Esophagus muscularis mucosa (tissue), 4 donors: ENCODE measurements around the gene EFCAB11. TPM values are rescaled to one million over a fixed set of nuclear protein-coding genes. Genes with fewer than 3 reads are reported as not detected.

ENCODE experiments used
- DNase-seq: peaks from one replicate; pipeline ENCODE4 v3.0.0-alpha.2; 2017; ENCODE audit errors: extremely low spot score
- H3K27ac ChIP-seq, 4 donors: fragments of 200-600 bp; sonication (generic); replicated peaks in 1 of 4; 1 replicate in 3 of 4; 2 replicates in 1 of 4; pipeline ENCODE4 v1.5.1; 2016 to 2019; ENCODE audit warnings: mild to moderate bottlenecking in 1 of 4
- H3K27me3 ChIP-seq, 4 donors: fragments of 200-600 bp; sonication (generic); one replicate each; pipeline versions ENCODE4 v1.5.1 to v1.6.0; 2016 to 2019
- H3K36me3 ChIP-seq, 4 donors: fragments of 200-600 bp; sonication (generic); one replicate each; pipeline ENCODE4 v1.5.1; 2016 to 2019
- H3K4me1 ChIP-seq, 4 donors: fragments of 200-600 bp; sonication (generic); one replicate each; pipeline ENCODE4 v1.5.1; 2016 to 2019
- H3K4me3 ChIP-seq, 4 donors: fragments of 200-600 bp; sonication (generic); 1 replicate in 2 of 4; 2 replicates in 2 of 4; pipeline ENCODE4 v1.5.1; 2016 to 2019; ENCODE audit warnings: mild to moderate bottlenecking in 4 of 4, moderate library complexity in 1 of 4
- H3K9me3 ChIP-seq, 4 donors: fragments of 200-600 bp; sonication (generic); 1 replicate in 3 of 4; 2 replicates in 1 of 4; pipeline ENCODE4 v1.5.1; 2016 to 2019
- CTCF ChIP-seq, 3 experiments: fragments of 200-600 bp in 2 of 3; fragments of 450-650 bp in 1 of 3; sonication (generic) in 2 of 3; IDR thresholded peaks; one replicate each; pipeline ENCODE4 v1.5.1; 2017 to 2019; ENCODE audit warnings: antibody characterized with exemption in 3 of 3, mild to moderate bottlenecking in 2 of 3, moderate library complexity in 1 of 3
- EP300 ChIP-seq: sonication (generic); formaldehyde crosslinking; IDR thresholded peaks from one replicate; pipeline ENCODE4 v1.6.1; 2017; ENCODE audit warnings: antibody characterized with exemption
- POLR2A ChIP-seq: fragments of 450-650 bp; IDR thresholded peaks from one replicate; pipeline ENCODE4 v1.6.1; 2017; ENCODE audit warnings: antibody characterized with exemption, moderate library complexity, mild to moderate bottlenecking, low read depth
- POLR2AphosphoS5 ChIP-seq, 2 donors: sonication (generic); formaldehyde crosslinking; IDR thresholded peaks; one replicate each; pipeline ENCODE4 v1.6.1; 2017; ENCODE audit warnings: antibody characterized with exemption in 2 of 2
- WGBS: methylation state at CpG from one replicate; pipeline ENCODE4 v1.1.5; 2018; 5-methylcytosine and 5-hydroxymethylcytosine counted together
- intact Hi-C: fragments of 100-400 bp; cut with DNase I; formaldehyde crosslinking; loops from one replicate; pipeline ENCODE4 v1.15.1; 2023
- total RNA-seq, 4 donors: library from RNA; depleted of rRNA; stranded (reverse); fragments of >200 nt; gene quantifications; one replicate each; pipeline versions ENCODE4 v1.1.0 to v1.2.1, GENCODE V29; 2016

EFCAB11 gene
- total RNA-seq, 4 donors from 2014 or later, result 3.1 to 15.0 (median 6.1) TPM

- Histone ChIP-seq H3K4me1 (peaks cover 0 to 14% (median 5%) of the 10 kb centered on the region in 4 donors), H3K36me3 (no peaks in the 10 kb centered on the region), H3K27ac (no peak overlapping the region), H3K4me3 (no peak overlapping the region), H3K9me3 (no peaks in the 10 kb centered on the region), H3K27me3 (no peaks in the 10 kb centered on the region)
- WGBS, result 78% methylated on average over 7 of the region's 8 CpGs
- intact Hi-C loops, result no loop called here
- no peak for DNase-seq
- no peak for TF ChIP-seq POLR2AphosphoS5 (IDR thresholded peaks at IDR 0.05)
- no peak for TF ChIP-seq EP300
- no peak for TF ChIP-seq CTCF (IDR thresholded peaks at IDR 0.05)
- TF ChIP-seq POLR2A, result no peak
Observed at GRCh38 chr14:89853936-89854693, 100.4 kb downstream of the EFCAB11 start.

DNA sequence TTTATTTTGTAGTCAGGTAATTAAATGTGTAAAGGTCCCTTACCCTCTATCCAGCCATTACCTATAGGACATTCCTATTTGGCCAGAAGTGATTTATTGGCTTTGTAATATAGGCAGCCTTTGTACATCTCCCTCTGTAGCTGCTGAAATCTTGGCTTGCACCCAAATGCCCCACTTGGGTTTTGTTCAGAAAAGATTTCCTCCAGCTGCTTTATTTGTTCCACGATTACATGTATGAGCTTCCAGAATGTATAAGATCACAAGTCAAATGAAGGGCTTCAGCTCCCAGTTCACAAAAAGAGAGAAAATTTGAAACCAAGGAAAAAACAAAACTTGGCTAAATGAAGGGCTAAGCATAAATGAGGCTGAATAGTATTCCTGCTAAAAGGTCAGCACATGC lies 103.4 kb downstream of the EFCAB11 start:
- Histone ChIP-seq H3K4me3 (no peak overlapping the region), H3K27me3 (no peaks in the 10 kb centered on the region), H3K9me3 (no peaks in the 10 kb centered on the region), H3K27ac (no peak overlapping the region), H3K36me3 (no peaks in the 10 kb centered on the region), H3K4me1 (peaks cover 0 to 12% (median 4%) of the 10 kb centered on the region in 4 donors)
- no peak for TF ChIP-seq POLR2AphosphoS5 (IDR thresholded peaks at IDR 0.05)
- TF ChIP-seq CTCF (IDR thresholded peaks at IDR 0.05), result no peak
- no peak for TF ChIP-seq POLR2A
- TF ChIP-seq EP300, result no peak
- peak; percentile 12 for DNase-seq
- 38% methylated on average over 1 of the region's 1 CpG for WGBS
- intact Hi-C loops, result no loop called here

DNA sequence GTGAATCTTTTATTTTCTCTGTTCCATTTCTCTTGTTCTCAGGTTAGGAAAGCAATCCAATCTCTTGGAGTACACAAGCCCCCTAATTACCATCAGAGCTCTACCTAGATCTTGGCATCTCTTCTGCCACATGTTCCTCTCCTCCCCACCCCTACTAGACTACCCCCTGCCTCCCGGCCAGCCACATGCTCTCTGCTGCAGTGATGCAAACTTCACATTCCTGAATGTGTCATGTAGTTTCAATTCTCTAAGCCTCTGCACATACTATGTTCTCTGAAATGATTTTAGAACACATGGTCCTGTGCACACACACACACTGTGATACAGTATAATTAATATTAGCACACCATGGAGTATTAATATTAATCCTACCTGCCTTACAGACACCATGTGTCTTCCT lies 104.6 kb downstream of the EFCAB11 start:
- intact Hi-C loops, result loop anchor here (5.0 kb wide), 1 partner anchor 823 kb away; no protein-coding TSS in a partner anchor
- H3K4me1 ChIP-seq, result peaks cover 0 to 7% (median 6%) of the 10 kb centered on the region in 4 donors
- H3K9me3 ChIP-seq, result no peaks in the 10 kb centered on the region
- WGBS, result 86% methylated on average over 1 of the region's 1 CpG
- H3K4me3 ChIP-seq, result no peak overlapping the region
- no peak for DNase-seq
- H3K36me3 ChIP-seq, result no peaks in the 10 kb centered on the region
- no peaks in the 10 kb centered on the region for H3K27me3 ChIP-seq
- no peak overlapping the region for H3K27ac ChIP-seq
- no peak for TF ChIP-seq POLR2AphosphoS5 (IDR thresholded peaks at IDR 0.05)
- no peak for TF ChIP-seq CTCF (IDR thresholded peaks at IDR 0.05)
- no peak for TF ChIP-seq POLR2A
- no peak for TF ChIP-seq EP300

DNA sequence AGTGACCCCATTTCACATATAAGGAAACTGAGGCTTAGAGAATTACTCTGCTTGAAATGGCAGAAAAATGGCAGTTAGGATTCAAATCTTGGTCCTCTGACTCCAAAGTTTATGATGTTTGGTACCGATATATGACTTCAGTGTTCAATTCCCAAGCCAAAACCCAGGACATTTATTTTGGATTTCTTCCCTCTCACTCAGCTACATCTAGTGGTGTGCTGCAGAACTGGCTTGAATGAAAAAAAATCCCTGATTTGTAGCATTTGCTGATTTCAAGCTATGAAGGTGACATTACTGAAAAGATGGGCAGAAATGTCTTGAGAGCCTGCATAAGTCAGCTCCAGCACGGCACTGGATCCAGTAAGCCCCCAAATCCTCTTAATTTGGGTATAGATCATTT lies 106.4 kb downstream of the EFCAB11 start:
- Histone ChIP-seq H3K27me3 (no peaks in the 10 kb centered on the region), H3K27ac (no peak overlapping the region), H3K9me3 (no peaks in the 10 kb centered on the region), H3K4me3 (no peak overlapping the region), H3K36me3 (no peaks in the 10 kb centered on the region), H3K4me1 (peaks cover 0 to 13% (median 6%) of the 10 kb centered on the region in 4 donors)
- WGBS, result 70% methylated on average over 2 of the region's 2 CpGs
- intact Hi-C loops, result loop anchor here (5.0 kb wide), 1 partner anchor 821 kb away; no protein-coding TSS in a partner anchor
- DNase-seq, result no peak
- TF ChIP-seq EP300, result no peak
- TF ChIP-seq CTCF (IDR thresholded peaks at IDR 0.05), result peak; percentile 25 to 46 (median 28)

DNA sequence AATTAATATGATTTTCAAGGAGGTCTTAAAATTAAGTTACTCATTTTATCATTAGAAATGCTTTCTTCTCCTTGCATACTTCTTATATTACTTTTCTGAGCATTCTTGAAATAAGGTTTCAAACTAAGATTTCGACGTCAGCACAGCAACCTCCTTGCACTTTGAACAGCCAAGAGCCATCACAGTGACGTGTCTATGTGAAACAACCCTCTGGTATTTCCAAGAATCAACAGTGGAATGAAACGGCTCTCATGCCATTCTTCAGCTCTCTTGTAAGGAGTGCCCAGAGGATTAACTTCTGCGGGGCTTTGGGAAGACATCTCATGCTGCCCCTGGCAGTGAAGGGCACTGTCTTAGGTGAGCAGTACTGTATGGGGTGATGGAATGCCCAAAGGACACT lies 109.2 kb downstream of the EFCAB11 start:
- intact Hi-C loops, result loop anchor here (5.0 kb wide), 1 partner anchor 818 kb away; no protein-coding TSS in a partner anchor
- no peaks in the 10 kb centered on the region for H3K27me3 ChIP-seq
- no peak overlapping the region for H3K4me3 ChIP-seq
- 61% methylated on average over 5 of the region's 5 CpGs for WGBS
- H3K27ac ChIP-seq, result peak overlapping the region in 1 of 4 donors; percentile 34
- TF ChIP-seq CTCF (IDR thresholded peaks at IDR 0.05) (no peak), POLR2AphosphoS5 (IDR thresholded peaks at IDR 0.05) (peak in 1 of 2 donors; percentile 45)
- H3K9me3 ChIP-seq, result no peaks in the 10 kb centered on the region
- peaks cover 0 to 13% (median 3%) of the 10 kb centered on the region in 4 donors for H3K4me1 ChIP-seq
- no peak for DNase-seq
- no peaks in the 10 kb centered on the region for H3K36me3 ChIP-seq
